Effector memory CD4-positive, alpha-beta T cell (primary cell): ENCODE data around the gene FAM184A.

Experiments used
- DNase-seq, 3 donors: peaks; one replicate each; pipeline ENCODE4 v3.0.0-alpha.2; 2020
- H3K27ac ChIP-seq: 2 replicates; pipeline ENCODE4 v1.7.0; 2013; ENCODE audit warnings: mild to moderate bottlenecking, low read length, moderate library complexity; ENCODE audit not compliant: insufficient read depth, poor library complexity, severe bottlenecking
- H3K27me3 ChIP-seq: replicated peaks from 2 replicates; pipeline ENCODE4 v1.7.0; 2013; ENCODE audit warnings: mild to moderate bottlenecking, low read length; ENCODE audit not compliant: insufficient read depth, control insufficient read depth, poor library complexity, severe bottlenecking
- H3K36me3 ChIP-seq: 2 replicates; pipeline ENCODE4 v1.7.0; 2013; ENCODE audit warnings: mild to moderate bottlenecking, low read length, moderate library complexity; ENCODE audit not compliant: control insufficient read depth, insufficient read depth
- H3K4me1 ChIP-seq: 2 replicates; pipeline ENCODE4 v1.7.0; 2013; ENCODE audit warnings: low read length, mild to moderate bottlenecking; ENCODE audit not compliant: control insufficient read depth, insufficient read depth, poor library complexity, severe bottlenecking
- H3K4me3 ChIP-seq: 2 replicates; pipeline ENCODE4 v1.7.0; 2013; ENCODE audit warnings: low read length, low read depth, mild to moderate bottlenecking; ENCODE audit not compliant: insufficient read depth, poor library complexity, severe bottlenecking
- H3K9me3 ChIP-seq: 2 replicates; pipeline ENCODE4 v1.7.0; 2013; ENCODE audit warnings: mild to moderate bottlenecking, low read length, moderate library complexity; ENCODE audit not compliant: control insufficient read depth

Gene FAM184A

GRCh38 chr6:118952683-118953082 is 125.8 kb downstream of the FAM184A start:
- no peaks in the 10 kb centered on the region for H3K27me3 ChIP-seq

GRCh38 chr6:118945217-118945616 is 133.2 kb downstream of the FAM184A start:
- no peak overlapping the region for H3K27ac ChIP-seq
- H3K27me3 ChIP-seq, result no peaks in the 10 kb centered on the region
- no peaks in the 10 kb centered on the region for H3K36me3 ChIP-seq
- H3K4me1 ChIP-seq, result no peaks in the 10 kb centered on the region
- no peak for DNase-seq
- H3K9me3 ChIP-seq, result no peaks in the 10 kb centered on the region
- no peak overlapping the region for H3K4me3 ChIP-seq

More at GRCh38 chr6:118952683-118953082, 125.8 kb downstream of the FAM184A start:
- Histone ChIP-seq H3K36me3 (no peaks in the 10 kb centered on the region), H3K4me1 (no peaks in the 10 kb centered on the region), H3K27ac (no peak overlapping the region), H3K9me3 (no peaks in the 10 kb centered on the region), H3K4me3 (no peak overlapping the region)
- DNase-seq, result no peak

GRCh38 chr6:118940770-118941169 is 137.7 kb downstream of the FAM184A start:
- Histone ChIP-seq H3K9me3 (no peaks in the 10 kb centered on the region), H3K4me3 (no peak overlapping the region), H3K27ac (no peak overlapping the region), H3K4me1 (no peaks in the 10 kb centered on the region), H3K36me3 (no peaks in the 10 kb centered on the region), H3K27me3 (no peaks in the 10 kb centered on the region)
- no peak for DNase-seq

GRCh38 chr6:118939683-118940082 is 138.8 kb downstream of the FAM184A start:
- H3K36me3 ChIP-seq, result no peaks in the 10 kb centered on the region
- H3K4me1 ChIP-seq, result peaks cover 7% of the 10 kb centered on the region
- no peaks in the 10 kb centered on the region for H3K9me3 ChIP-seq
- DNase-seq, result no peak
- H3K4me3 ChIP-seq, result no peak overlapping the region
- no peaks in the 10 kb centered on the region for H3K27me3 ChIP-seq
- no peak overlapping the region for H3K27ac ChIP-seq

GRCh38 chr6:118935978-118936703 is 142.3 kb downstream of the FAM184A start:
- no peak for DNase-seq
- H3K36me3 ChIP-seq, result peaks cover 7% of the 10 kb centered on the region
- no peak overlapping the region for H3K27ac ChIP-seq
- H3K4me1 ChIP-seq, result peaks cover 7% of the 10 kb centered on the region
- no peak overlapping the region for H3K4me3 ChIP-seq
- H3K27me3 ChIP-seq, result no peaks in the 10 kb centered on the region
- H3K9me3 ChIP-seq, result no peaks in the 10 kb centered on the region

- Histone ChIP-seq H3K27me3 (no peaks in the 10 kb centered on the region), H3K4me1 (peaks cover 7% of the 10 kb centered on the region), H3K9me3 (no peaks in the 10 kb centered on the region), H3K36me3 (peaks cover 7% of the 10 kb centered on the region), H3K4me3 (peak overlapping the region; percentile 100), H3K27ac (peak overlapping the region; percentile 93)
- DNase-seq, result no peak
These were observed 143.2 kb downstream of the FAM184A start for GRCh38 chr6:118935331-118935668.

- peak; percentile 79 to 80 (median 79) for DNase-seq
- Histone ChIP-seq H3K27me3 (no peaks in the 10 kb centered on the region), H3K4me3 (peak within 1 kb of the TSS; percentile 100), H3K27ac (peak within 1 kb of the TSS; percentile 93), H3K9me3 (no peaks in the 10 kb centered on the region), H3K4me1 (peaks cover 7% of the 10 kb centered on the region), H3K36me3 (peaks cover 7% of the 10 kb centered on the region)
These were observed 143.8 kb downstream of the FAM184A start, which contains the start of gene MCM9 for GRCh38 chr6:118934461-118935330. TSS of gene MCM9 (minus strand) at chr6:118935159. CDS start at chr6:118931723, 3,436 bp downstream.

GRCh38 chr6:118933855-118934460 is 144.5 kb downstream of the FAM184A start:
- Histone ChIP-seq H3K27me3 (no peaks in the 10 kb centered on the region), H3K9me3 (no peaks in the 10 kb centered on the region), H3K27ac (peak overlapping the region; percentile 93), H3K4me1 (peaks cover 7% of the 10 kb centered on the region), H3K4me3 (peak overlapping the region; percentile 100), H3K36me3 (peaks cover 7% of the 10 kb centered on the region)
- DNase-seq, result no peak

GRCh38 chr6:118932421-118932820 is 146.0 kb downstream of the FAM184A start:
- Histone ChIP-seq H3K4me1 (peaks cover 7% of the 10 kb centered on the region), H3K4me3 (no peak overlapping the region), H3K36me3 (peaks cover 11% of the 10 kb centered on the region), H3K27me3 (no peaks in the 10 kb centered on the region), H3K9me3 (no peaks in the 10 kb centered on the region), H3K27ac (no peak overlapping the region)
- no peak for DNase-seq
